B cell (primary cell): ENCODE measurements around the gene OSBPL5.

Experiments used
- CTCF ChIP-seq: fragments of 200-600 bp; IDR thresholded peaks from one replicate; pipeline ENCODE4 v1.8.0; 2022; ENCODE audit warnings: antibody characterized with exemption, mild to moderate bottlenecking
- EZH2 ChIP-seq: IDR thresholded peaks from 2 replicates; pipeline ENCODE4 v1.6.1; 2012; ENCODE audit warnings: borderline replicate concordance, low read depth, mild to moderate bottlenecking, moderate library complexity, low read length; ENCODE audit not compliant: insufficient read depth, poor library complexity, severe bottlenecking

GRCh38 chr11:3156282-3156660 lies 8.8 kb downstream of the OSBPL5 start:
- TF ChIP-seq CTCF (no peak), EZH2 (no peak)
